Ovary (tissue), 9 donors: Measurements from ENCODE around the gene AFAP1. TPM values are rescaled to one million over a fixed set of nuclear protein-coding genes. Genes with fewer than 3 reads are reported as not detected.

Experiments used
- DNase-seq, 5 donors: peaks; one replicate each; pipeline ENCODE4 v3.0.0-alpha.2; 2019 to 2020
- H3K27ac ChIP-seq, 2 donors: fragments of 200-600 bp; one replicate each; pipeline versions ENCODE4 v1.5.1 to v1.8.0; 2019 to 2022
- H3K27me3 ChIP-seq: fragments of 200-600 bp; one replicate; pipeline ENCODE4 v1.8.0; 2022
- H3K36me3 ChIP-seq: fragments of 200-600 bp; sonication (generic); one replicate; pipeline ENCODE4 v1.5.1; 2019
- H3K4me1 ChIP-seq: one replicate; pipeline ENCODE4 v1.8.1; 2013; ENCODE audit warnings: mild to moderate bottlenecking, moderate library complexity; ENCODE audit not compliant: insufficient read depth
- H3K4me3 ChIP-seq: fragments of 200-600 bp; sonication (generic); one replicate; pipeline ENCODE4 v1.5.1; 2017
- H3K9me3 ChIP-seq, 2 donors: fragments of 200-600 bp in 1 of 2; sonication (generic) in 1 of 2; one replicate each; pipeline versions ENCODE4 v1.5.1 to v1.8.1; 2013 to 2019; ENCODE audit warnings: mild to moderate bottlenecking in 1 of 2, moderate library complexity in 1 of 2
- CTCF ChIP-seq, 3 donors: fragments of 450-650 bp in 2 of 3; fragments of 200-600 bp in 1 of 3; IDR thresholded peaks; one replicate each; pipeline versions ENCODE4 v1.5.1 to v1.8.0; 2016 to 2022; ENCODE audit warnings: antibody characterized with exemption in 3 of 3, mild to moderate bottlenecking in 1 of 3
- EP300 ChIP-seq: sonication (generic); formaldehyde crosslinking; IDR thresholded peaks from one replicate; pipeline ENCODE4 v1.6.1; 2017; ENCODE audit warnings: antibody characterized with exemption
- POLR2A ChIP-seq: fragments of 450-650 bp; IDR thresholded peaks from one replicate; pipeline ENCODE4 v1.6.1; 2017; ENCODE audit warnings: antibody characterized with exemption, mild to moderate bottlenecking, moderate library complexity
- WGBS, 3 donors: extraction: QIAGEN DNeasy Blood & Tissue Kit in 1 of 3; methylation state at CpG; one replicate each; pipeline versions ENCODE4 v1.1.5 to v1.1.7; 2013 to 2017; 5-methylcytosine and 5-hydroxymethylcytosine counted together
- intact Hi-C, 4 donors: fragments of 100-400 bp; cut with DNase I; formaldehyde crosslinking; loops; one replicate each; pipeline versions ENCODE4 v1.11.0 to v1.15.1; 2022 to 2023
- polyA plus RNA-seq, 2 donors: library from polyadenylated mRNA; stranded (reverse); fragments of 200-250 nt in 1 of 2; fragments of 350-450 nt in 1 of 2; fragmentation: Illumina TruSeq in 1 of 2; extraction: RNeasy Lipid Tissue Mini Kit (QIAGEN cat#74804) in 1 of 2; gene quantifications; one replicate each; pipeline ENCODE4 v1.2.3, GENCODE V29; 2013 to 2014
- total RNA-seq, 7 donors: library from RNA; depleted of rRNA in 2 of 7; stranded (reverse); fragments of >200 nt in 2 of 7; fragmentation: NEBNext Ultra II Directional in 3 of 7; extraction: Animal tissue kit (Norgen Biotek cat#: 25700) in 3 of 7; gene quantifications; one replicate each; pipeline versions ENCODE4 v1.1.0 to v1.2.4, GENCODE V29; 2016 to 2023
- donor health status: DM: no; HTN: no; CAD: no; lungs with moderate emphysema.
- donor health status: DM: no; HTN: no; CAD: no.
- donor health status: Bipolar disorder and iron deficiency.
- donor health status: DM: yes; HTN: yes; CAD: no.
- donor health status: DM: no; HTN: no; CAD: no.
- donor health status: DM: yes; HTN: yes; CAD: no.

Gene AFAP1
- total and polyA plus RNA-seq, 9 donors = 8.6 to 42.3 (median 23.0) TPM

- no peak overlapping the region for H3K4me3 ChIP-seq
- 22 to 26% (median 25%) methylated on average over 22 of the region's 22 CpGs for WGBS, 3 donors
Measured at GRCh38 chr4:7842384-7843279, 97.0 kb downstream of the AFAP1 start.

GRCh38 chr4:7841894-7842293 lies 97.8 kb downstream of the AFAP1 start:
- Histone ChIP-seq H3K9me3 (no peaks in the 10 kb centered on the region), H3K4me3 (no peak overlapping the region), H3K36me3 (no peaks in the 10 kb centered on the region), H3K27ac (peak overlapping the region in 1 of 2 donors; percentile 58), H3K27me3 (no peaks in the 10 kb centered on the region), H3K4me1 (peaks cover 19% of the 10 kb centered on the region)
- intact Hi-C loops = loop anchor here in 1 of 4 donors (5.0 kb wide), 1 partner anchor 35 kb away; no protein-coding TSS in a partner anchor
- WGBS, 3 donors = 68 to 76% (median 69%) methylated on average over 2 of the region's 2 CpGs
- no peak for TF ChIP-seq CTCF (IDR thresholded peaks at IDR 0.05)
- no peak for TF ChIP-seq EP300
- TF ChIP-seq POLR2A = no peak
- DNase-seq = no peak

More at GRCh38 chr4:7842384-7843279, 97.0 kb downstream of the AFAP1 start:
- Histone ChIP-seq H3K4me1 (peaks cover 19% of the 10 kb centered on the region), H3K27ac (peak overlapping the region; percentile 75 to 79), H3K9me3 (no peaks in the 10 kb centered on the region), H3K36me3 (no peaks in the 10 kb centered on the region), H3K27me3 (no peaks in the 10 kb centered on the region)
- DNase-seq = peak; percentile 68 to 79 (median 77)
- intact Hi-C loops = loop anchor here in 1 of 4 donors (5.0 kb wide), 1 partner anchor 35 kb away; no protein-coding TSS in a partner anchor
- TF ChIP-seq CTCF (IDR thresholded peaks at IDR 0.05) = no peak
- no peak for TF ChIP-seq EP300
- no peak for TF ChIP-seq POLR2A

- TF ChIP-seq EP300 (no peak), POLR2A (no peak), CTCF (IDR thresholded peaks at IDR 0.05) (no peak)
- WGBS, 3 donors = 88 to 90% (median 88%) methylated on average over 6 of the region's 6 CpGs
- Histone ChIP-seq H3K27me3 (no peaks in the 10 kb centered on the region), H3K9me3 (no peaks in the 10 kb centered on the region), H3K36me3 (no peaks in the 10 kb centered on the region), H3K4me1 (peaks cover 19% of the 10 kb centered on the region), H3K27ac (peak overlapping the region in 1 of 2 donors; percentile 14), H3K4me3 (no peak overlapping the region)
- no peak for DNase-seq
- intact Hi-C loops = loop anchor here in 1 of 4 donors (5.0 kb wide), 1 partner anchor 34 kb away; no protein-coding TSS in a partner anchor
Measured at GRCh38 chr4:7841071-7841470, 98.6 kb downstream of the AFAP1 start.

- Histone ChIP-seq H3K4me1 (peaks cover 19% of the 10 kb centered on the region), H3K27ac (no peak overlapping the region), H3K36me3 (no peaks in the 10 kb centered on the region), H3K9me3 (no peaks in the 10 kb centered on the region), H3K4me3 (no peak overlapping the region), H3K27me3 (no peaks in the 10 kb centered on the region)
- 54 to 63% (median 62%) methylated on average over 4 of the region's 4 CpGs for WGBS, 3 donors
- DNase-seq = no peak
- intact Hi-C loops = loop anchor here in 1 of 4 donors (5.0 kb wide), 1 partner anchor 33 kb away; no protein-coding TSS in a partner anchor
- TF ChIP-seq CTCF (IDR thresholded peaks at IDR 0.05) = no peak
Measured at GRCh38 chr4:7839856-7840255, 99.8 kb downstream of the AFAP1 start.
